CD4-positive, alpha-beta T cell treated with Interferon alpha-2 for 1 hour (primary cell): ENCODE data around the gene NET1.

Experiments
- DNase-seq, 2 donors: peaks; one replicate each; pipeline ENCODE4 v3.0.0-alpha.2; 2020 to 2022

The NET1 gene

GRCh38 chr10:5504146-5505072 lies 92.1 kb downstream of the NET1 start:
- DNase-seq: no peak

GRCh38 chr10:5506246-5506645 lies 93.9 kb downstream of the NET1 start:
- DNase-seq: no peak

GRCh38 chr10:5506751-5507648 lies 94.6 kb downstream of the NET1 start:
- DNase-seq: no peak

GRCh38 chr10:5507649-5508131 lies 95.3 kb downstream of the NET1 start:
- DNase-seq: no peak

- DNase-seq: no peak
These were observed 95.8 kb downstream of the NET1 start for GRCh38 chr10:5508161-5508604.
